ENCODE results near the gene TM2D1. TPM values are rescaled to one million over a fixed set of nuclear protein-coding genes. Genes with fewer than 3 reads are reported as not detected.
"Not testable (repeated sequence)": the region's sequence is repeated elsewhere in the genome, so short reads cannot be mapped to it uniquely, and the experiment has no call there.

TM2D1 gene
- total RNA-seq = 41.1 and 68.0 TPM in 2 replicates

GRCh38 chr1:61724813-61725694 lies at the start of gene TM2D1:
Gene TM2D1 (minus strand): TSS chr1:61725141. CDS start chr1:61725120, 21 bp downstream.
- peak; percentile 66 for DNase-seq (ENCODE audit: low read depth, low spot score)

- DNase-seq (ENCODE audit: low read depth, low spot score) = no peak
Observed at GRCh38 chr1:61770131-61770530, 45.2 kb upstream of the TM2D1 start.

GRCh38 chr1:61757950-61758349 lies 33.0 kb upstream of the TM2D1 start:
- no peak for DNase-seq (ENCODE audit: low read depth, low spot score)

- DNase-seq (ENCODE audit: low read depth, low spot score) = no peak
Observed at GRCh38 chr1:61756773-61757172, 31.8 kb upstream of the TM2D1 start.

GRCh38 chr1:61754545-61754944 lies 29.6 kb upstream of the TM2D1 start:
- no peak for DNase-seq (ENCODE audit: low read depth, low spot score)

- DNase-seq (ENCODE audit: low read depth, low spot score) = no peak
Observed at GRCh38 chr1:61753998-61754508, 29.1 kb upstream of the TM2D1 start.

- DNase-seq (ENCODE audit: low read depth, low spot score) = no peak
Observed at GRCh38 chr1:61752921-61753389, 28.0 kb upstream of the TM2D1 start.

GRCh38 chr1:61749574-61749973 lies 24.6 kb upstream of the TM2D1 start:
- DNase-seq (ENCODE audit: low read depth, low spot score) = no peak

GRCh38 chr1:61748566-61748965 lies 23.6 kb upstream of the TM2D1 start:
- no peak for DNase-seq (ENCODE audit: low read depth, low spot score)

- no peak for DNase-seq (ENCODE audit: low read depth, low spot score)
Observed at GRCh38 chr1:61746813-61747212, 21.9 kb upstream of the TM2D1 start.

GRCh38 chr1:61743716-61744580 lies 19.0 kb upstream of the TM2D1 start:
- no peak for DNase-seq (ENCODE audit: low read depth, low spot score)

GRCh38 chr1:61743431-61743705 lies 18.4 kb upstream of the TM2D1 start:
- no peak for DNase-seq (ENCODE audit: low read depth, low spot score)

GRCh38 chr1:61742620-61743430 lies 17.9 kb upstream of the TM2D1 start:
- DNase-seq (ENCODE audit: low read depth, low spot score) = peak; percentile 10

GRCh38 chr1:61741711-61742619 lies 17.0 kb upstream of the TM2D1 start, which contains the start of gene PATJ:
Gene PATJ (plus strand): TSS chr1:61742480. CDS start chr1:61762893, 20,413 bp downstream.
- no peak for DNase-seq (ENCODE audit: low read depth, low spot score)

GRCh38 chr1:61740751-61741700 lies 16.1 kb upstream of the TM2D1 start:
- DNase-seq (ENCODE audit: low read depth, low spot score) = no peak

- DNase-seq (ENCODE audit: low read depth, low spot score) = no peak
Observed at GRCh38 chr1:61732726-61733125, 7.8 kb upstream of the TM2D1 start.

GRCh38 chr1:61730679-61731078 lies 5.7 kb upstream of the TM2D1 start:
- not testable (repeated sequence) for DNase-seq (ENCODE audit: low read depth, low spot score)

- DNase-seq (ENCODE audit: low read depth, low spot score) = no peak
Observed at GRCh38 chr1:61727544-61727943, 2.6 kb upstream of the TM2D1 start.

- DNase-seq (ENCODE audit: low read depth, low spot score) = no peak
Observed at GRCh38 chr1:61724506-61724812, 482 bp downstream of the TM2D1 start.
